EL (cell line): ENCODE measurements around the gene NFIC.
"Not testable (repeated sequence)": the region's sequence is repeated elsewhere in the genome, so short reads cannot be mapped to it uniquely, and the experiment has no call there.

Experiments used
- DNase-seq: peaks from one replicate; pipeline ENCODE4 v3.0.0-alpha.2; 2016

Gene NFIC

GRCh38 chr19:3375221-3376090 is 9.1 kb downstream of the NFIC start:
- DNase-seq: peak; percentile 71

DNA sequence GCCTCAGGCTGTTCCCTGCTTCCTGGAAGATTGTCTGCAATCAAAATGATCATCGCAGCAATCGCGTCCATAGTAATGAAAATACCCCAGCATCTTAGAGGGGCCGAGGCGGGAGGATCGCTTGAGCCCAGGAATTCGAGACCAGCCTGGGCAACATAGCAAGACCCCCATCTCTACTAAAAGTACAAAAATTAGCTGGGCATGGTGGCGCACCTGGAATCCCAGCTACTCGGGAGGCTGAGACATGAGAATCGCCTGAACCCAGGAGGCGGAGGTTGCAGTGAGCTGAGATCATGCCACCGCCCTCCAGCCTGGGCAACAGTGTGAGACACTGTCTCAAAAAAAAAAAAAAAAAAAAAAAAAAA is 9.7 kb downstream of the NFIC start:
- not testable (repeated sequence) for DNase-seq

DNA sequence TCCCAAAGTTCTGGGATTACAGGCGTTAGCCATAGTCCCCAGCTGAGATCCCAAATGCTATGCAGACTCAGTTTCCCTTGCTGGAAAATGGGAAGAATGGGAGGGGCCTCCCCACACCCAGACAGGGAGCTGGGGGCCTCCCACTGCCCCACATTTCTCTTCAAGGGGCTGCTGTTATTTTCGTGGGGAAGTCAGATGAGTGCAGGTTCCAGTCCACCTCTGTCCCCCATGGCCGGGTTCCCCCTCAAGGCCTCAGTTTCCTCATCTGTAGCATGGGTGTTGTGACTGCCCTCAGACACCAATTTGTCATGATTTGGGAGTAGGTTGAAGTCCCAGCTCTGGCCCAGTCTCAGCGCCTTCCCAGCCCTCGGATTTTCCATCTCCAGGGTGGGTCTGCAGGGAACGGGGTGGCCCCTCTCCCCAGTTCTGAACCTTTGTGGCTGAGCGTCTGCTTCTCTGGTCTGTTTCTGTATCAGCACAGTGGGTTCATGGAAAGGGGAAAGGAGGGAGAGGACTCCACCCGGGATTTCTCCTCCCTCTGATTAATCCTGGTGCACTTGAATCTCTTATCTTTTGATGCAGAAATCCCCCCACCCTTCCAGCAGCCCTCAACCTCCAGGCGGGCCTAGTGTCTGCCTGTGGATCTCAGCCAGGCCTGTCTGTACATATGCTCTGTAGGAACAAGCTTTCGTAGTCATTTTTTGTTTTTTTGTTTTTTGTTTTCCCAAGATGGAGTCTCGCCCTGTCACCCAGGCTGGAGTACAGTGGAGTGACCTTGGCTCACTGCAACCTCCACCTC is 12.2 kb downstream of the NFIC start:
- no peak for DNase-seq

DNA sequence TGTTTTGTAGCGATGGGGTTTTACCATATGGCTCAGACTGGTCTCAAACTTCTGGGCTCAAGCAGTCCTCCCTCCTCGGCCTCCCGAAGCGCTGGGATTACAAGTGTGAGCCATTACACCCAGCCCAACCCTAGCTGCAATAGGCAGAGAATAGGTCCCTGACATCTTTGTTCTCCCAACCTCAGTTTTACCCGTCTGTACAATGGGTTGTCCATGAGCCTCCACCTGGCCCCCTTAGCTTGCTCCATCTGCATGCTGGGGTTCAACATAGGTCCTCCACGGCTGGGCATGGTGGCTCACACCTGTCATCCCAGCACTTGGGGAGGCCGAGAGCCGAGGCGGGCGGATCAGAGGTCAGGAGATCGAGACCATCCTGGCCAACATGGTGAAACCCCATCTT is 14.4 kb downstream of the NFIC start:
- DNase-seq: no peak

DNA sequence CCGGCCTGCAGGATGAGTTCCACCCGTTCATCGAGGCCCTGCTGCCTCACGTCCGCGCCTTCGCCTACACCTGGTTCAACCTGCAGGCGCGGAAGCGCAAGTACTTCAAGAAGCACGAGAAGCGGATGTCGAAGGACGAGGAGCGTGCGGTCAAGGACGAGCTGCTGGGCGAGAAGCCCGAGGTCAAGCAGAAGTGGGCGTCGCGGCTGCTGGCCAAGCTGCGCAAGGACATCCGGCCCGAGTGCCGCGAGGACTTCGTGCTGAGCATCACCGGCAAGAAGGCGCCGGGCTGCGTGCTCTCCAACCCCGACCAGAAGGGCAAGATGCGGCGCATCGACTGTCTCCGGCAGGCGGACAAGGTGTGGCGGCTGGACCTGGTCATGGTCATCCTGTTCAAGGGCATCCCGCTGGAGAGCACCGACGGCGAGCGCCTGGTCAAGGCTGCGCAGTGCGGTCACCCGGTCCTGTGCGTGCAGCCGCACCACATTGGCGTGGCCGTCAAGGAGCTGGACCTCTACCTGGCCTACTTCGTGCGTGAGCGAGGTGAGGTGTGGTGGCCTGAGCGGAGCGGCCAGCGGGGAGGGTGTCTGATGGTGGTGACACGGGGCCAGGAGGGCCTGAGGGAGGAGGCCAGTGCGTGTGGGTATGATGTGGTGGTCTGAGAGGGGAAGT is 15.5 kb downstream of the NFIC start:
- no peak for DNase-seq

- DNase-seq: no peak
Observed at GRCh38 chr19:3382460-3383100, 16.2 kb downstream of the NFIC start.

DNA sequence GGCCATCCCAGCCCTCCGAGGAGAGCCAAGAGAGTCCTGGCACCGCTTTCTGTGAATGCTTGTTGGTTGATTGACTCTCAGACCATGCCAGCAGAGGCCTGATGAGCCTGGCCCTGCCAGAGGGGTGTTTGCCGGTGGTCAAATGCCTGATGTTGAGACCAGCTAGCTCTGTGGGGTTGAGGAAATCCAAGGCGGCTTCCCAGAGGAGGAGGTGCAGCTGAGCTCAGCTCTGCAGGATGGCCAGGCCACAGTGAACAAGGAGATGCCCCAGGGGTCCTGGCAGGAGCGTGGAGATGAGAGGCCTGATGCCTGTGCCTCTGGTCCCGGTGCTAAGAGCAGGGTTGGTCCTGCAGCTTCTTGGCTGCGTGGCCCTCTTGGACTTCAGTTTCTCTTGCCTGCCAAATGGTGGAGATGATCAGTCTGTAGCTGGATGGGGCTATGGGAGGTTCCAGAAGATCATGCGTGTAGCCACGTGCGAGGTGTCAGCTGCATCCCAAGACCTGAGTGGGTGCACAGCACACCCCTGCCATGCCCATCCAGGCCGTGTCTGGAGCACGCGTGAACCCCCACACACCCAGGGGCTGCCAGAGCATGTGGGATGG is 16.8 kb downstream of the NFIC start:
- DNase-seq: no peak

DNA sequence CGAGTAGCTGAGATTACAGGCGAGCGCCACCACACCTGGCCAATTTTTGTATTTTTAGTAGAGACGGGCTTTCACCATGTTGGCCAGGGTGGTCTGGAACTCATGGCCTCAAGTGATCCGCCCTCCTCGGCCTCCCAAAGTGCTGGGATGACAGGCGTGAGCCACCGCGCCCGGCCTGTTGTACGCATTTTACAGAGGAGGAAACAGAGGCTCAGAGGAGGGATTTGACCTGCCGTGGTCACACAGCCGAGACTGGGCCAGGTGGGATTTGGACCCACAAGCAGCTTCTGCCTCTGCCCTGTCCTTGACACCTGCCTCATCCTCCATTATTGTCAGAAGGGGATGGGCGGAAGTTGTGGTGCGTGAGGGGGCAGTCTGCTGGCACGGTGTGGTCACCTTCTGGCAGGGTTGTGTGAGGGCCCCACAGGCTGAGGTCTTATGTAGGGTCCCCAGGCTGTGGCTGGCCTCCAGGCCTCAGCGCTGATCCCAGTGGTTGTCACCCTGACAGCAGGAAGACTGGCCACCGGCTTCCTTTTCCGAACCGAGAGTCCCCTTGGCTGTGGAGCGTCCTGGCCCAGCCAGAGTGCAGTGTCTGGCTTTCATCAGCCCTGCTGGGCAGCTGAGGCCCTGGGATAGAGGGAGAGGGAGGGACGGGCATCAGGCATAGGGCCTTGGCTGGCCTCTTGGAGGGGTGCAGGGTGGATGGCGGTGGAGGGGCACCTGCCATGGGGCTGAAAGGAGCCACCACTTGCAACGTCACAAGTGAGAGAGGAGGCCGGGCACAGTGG is 20.3 kb downstream of the NFIC start:
- DNase-seq: no peak

GRCh38 chr19:3387645-3388589 is 21.5 kb downstream of the NFIC start:
- peak; percentile 22 for DNase-seq

DNA sequence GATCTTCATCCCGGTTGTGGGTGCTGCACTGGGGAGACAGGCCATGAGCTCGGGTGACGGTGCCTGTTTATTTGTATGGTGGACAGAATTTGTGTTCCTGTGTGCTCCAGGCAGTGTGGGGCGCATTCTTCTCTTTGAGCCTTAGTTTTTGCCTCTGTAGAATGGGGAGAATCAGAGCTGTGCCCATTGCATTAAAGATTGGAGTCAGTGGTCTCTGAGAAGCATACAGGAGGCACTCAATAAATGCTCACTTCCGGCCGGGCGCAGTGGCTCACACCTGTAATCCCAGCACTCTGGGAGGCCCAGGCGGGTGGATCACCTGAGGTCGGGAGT is 23.0 kb downstream of the NFIC start:
- no peak for DNase-seq

GRCh38 chr19:3389876-3390371 is 23.5 kb downstream of the NFIC start:
- no peak for DNase-seq

- DNase-seq: not testable (repeated sequence)
Observed at GRCh38 chr19:3391911-3392310, 25.5 kb downstream of the NFIC start.

- DNase-seq: no peak
Observed at GRCh38 chr19:3392480-3392879, 26.1 kb downstream of the NFIC start.

GRCh38 chr19:3396881-3397265 is 30.5 kb downstream of the NFIC start:
- no peak for DNase-seq

DNA sequence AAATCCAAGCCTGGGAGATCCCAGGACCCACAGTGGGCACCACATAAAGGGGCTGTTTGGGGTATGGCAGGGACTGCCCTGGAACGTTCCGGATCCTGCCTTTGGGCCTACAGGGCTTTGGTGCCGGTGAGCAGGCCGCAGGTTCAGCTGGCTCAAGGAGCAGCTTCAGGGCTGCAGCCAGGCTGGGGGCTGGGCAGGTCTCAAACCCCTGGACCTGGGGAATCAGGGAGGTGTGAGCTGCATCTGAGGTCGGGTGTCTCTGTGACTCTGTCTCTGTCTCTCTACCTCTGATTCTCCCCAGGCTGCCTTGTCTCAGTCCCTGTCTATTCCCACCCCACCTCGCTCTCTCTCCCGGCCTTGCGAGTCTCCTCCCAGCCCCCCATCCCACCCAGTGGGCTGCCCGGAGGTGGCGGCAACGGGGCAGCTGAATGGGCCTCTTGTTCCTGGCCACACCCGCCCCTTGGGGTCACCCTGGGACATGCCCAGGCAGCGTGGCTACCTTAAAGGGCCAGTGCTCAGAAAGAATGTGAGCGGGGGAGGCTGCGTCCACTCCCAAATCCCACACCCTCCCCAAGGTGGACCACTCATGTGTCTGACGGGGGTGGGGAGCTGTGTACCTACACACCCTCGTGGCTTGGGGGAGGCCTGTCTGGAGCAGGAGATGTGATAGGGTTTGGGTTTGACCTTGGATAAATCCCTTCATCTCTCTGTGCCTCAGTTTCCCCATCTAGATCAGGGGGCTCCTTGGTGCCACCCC is 31.1 kb downstream of the NFIC start:
- DNase-seq: no peak

DNA sequence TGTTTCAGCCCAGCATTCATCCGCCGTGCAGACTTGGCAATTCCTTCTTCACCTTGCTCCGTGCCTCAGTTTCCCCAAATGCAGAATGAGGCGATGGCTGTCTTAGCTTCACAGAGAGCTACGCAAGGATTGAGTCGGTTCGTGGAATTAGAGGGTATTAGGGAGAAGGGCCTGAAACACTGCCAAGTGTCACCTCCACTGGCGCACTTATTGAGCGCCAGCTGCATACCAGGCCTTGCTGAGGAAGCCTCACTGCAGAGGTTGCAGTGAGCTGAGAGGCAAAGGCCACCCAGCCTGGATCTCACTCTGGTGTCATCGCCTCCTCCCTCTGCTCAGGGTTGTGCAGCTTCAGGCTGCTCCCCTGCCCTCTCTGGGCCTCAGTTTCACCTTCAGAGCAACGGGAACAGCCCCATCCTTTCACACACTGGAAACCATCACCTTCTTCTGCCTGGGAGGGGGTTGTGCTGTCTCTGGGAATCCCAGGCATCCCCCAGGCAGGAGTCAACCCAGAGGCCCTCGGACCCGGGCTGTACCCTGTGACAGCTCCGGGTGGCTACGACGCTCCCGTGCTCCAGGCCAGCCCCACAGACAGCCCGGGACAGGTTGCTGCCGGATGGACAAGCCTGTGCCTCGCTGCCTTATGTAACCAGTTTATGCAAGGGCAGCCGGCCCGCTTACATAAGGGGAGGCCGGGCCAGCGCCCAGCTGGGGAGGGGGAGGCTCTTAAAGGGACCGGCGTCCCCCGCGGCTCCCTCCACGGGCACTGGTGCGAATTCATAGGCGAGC is 31.9 kb downstream of the NFIC start:
- DNase-seq: no peak

- DNase-seq: no peak
Observed at GRCh38 chr19:3398900-3399278, 32.5 kb downstream of the NFIC start.

DNA sequence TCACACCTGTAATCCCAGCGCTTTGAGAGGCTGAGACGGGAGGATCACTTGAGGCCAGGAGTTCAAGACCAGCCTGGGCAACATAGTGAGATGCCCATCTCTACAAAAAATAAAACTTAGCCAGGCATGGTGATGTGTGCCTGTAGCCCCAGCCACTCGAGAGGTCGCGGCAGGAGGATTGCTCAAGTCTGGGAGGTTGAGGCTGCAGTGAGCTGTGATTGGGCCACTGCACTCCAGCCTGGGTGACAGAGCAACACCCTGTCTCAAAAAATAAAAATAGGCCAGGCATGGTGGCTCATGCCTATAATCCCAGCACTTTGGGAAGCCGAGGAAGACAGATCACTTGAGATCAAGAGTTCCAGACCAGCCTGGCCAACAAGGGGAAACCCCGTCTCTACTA is 32.9 kb downstream of the NFIC start:
- DNase-seq: not testable (repeated sequence)
